H1 (cell line): ENCODE data around the gene HS3ST5. TPM values are rescaled to one million over a fixed set of nuclear protein-coding genes. Genes with fewer than 3 reads are reported as not detected.

Experiments used
- CTCF ChIA-PET: fragments of 300-600 bp; sonication (Branson Sonifier 250); formaldehyde crosslinking; loops from one replicate; lab custom pipeline; 2021; ENCODE audit not compliant: partially characterized antibody; lab: Charles Lee
- POLR2A ChIA-PET: fragments of 300-600 bp; sonication (Branson Sonifier 250); formaldehyde crosslinking; loops from one replicate; lab custom pipeline; 2021; ENCODE audit warnings: inconsistent platforms; ENCODE audit not compliant: partially characterized antibody; lab: Charles Lee
- DNase-seq, 2 experiments: peaks; one replicate each; pipeline versions ENCODE4 v3.0.0 to v3.0.0-alpha.2; 2010 to 2022; ENCODE audit warnings: low spot score in 2 of 2, low read depth in 1 of 2, mixed read lengths in 1 of 2
- FAIRE-seq: peaks from 2 replicates; lab custom pipeline; 2011; peaks lifted over from hg19 to GRCh38; lab: Jason Lieb, UNC
- H2AFZ ChIP-seq: 2 replicates; pipeline ENCODE4 v1.8.1; 2012; ENCODE audit warnings: low read length, inconsistent platforms
- H2AK5ac ChIP-seq: 2 replicates; pipeline ENCODE4 v1.6.1; 2013; ENCODE audit warnings: low read depth, low read length
- H2BK120ac ChIP-seq: replicated peaks from 2 replicates; pipeline ENCODE3; 2013; ENCODE audit warnings: low read depth, low read length, inconsistent platforms
- H2BK12ac ChIP-seq: 2 replicates; pipeline ENCODE4 v1.6.1; 2013; ENCODE audit warnings: low read depth, low read length
- H2BK15ac ChIP-seq: 2 replicates; pipeline ENCODE4 v1.6.1; 2013; ENCODE audit warnings: low read length
- H2BK20ac ChIP-seq: 2 replicates; pipeline ENCODE4 v1.6.1; 2013; ENCODE audit warnings: low read length
- H2BK5ac ChIP-seq: 2 replicates; pipeline ENCODE4 v1.6.1; 2013; ENCODE audit warnings: low read depth, low read length
- H3K14ac ChIP-seq: 2 replicates; pipeline ENCODE4 v1.6.1; 2013; ENCODE audit warnings: inconsistent platforms; ENCODE audit not compliant: insufficient read length
- H3K18ac ChIP-seq: 2 replicates; pipeline ENCODE4 v1.6.1; 2013; ENCODE audit warnings: low read length; ENCODE audit errors: extremely low read depth
- H3K23ac ChIP-seq: 2 replicates; pipeline ENCODE4 v1.6.1; 2013; ENCODE audit warnings: inconsistent platforms; ENCODE audit not compliant: insufficient read length
- H3K23me2 ChIP-seq: 2 replicates; pipeline ENCODE4 v1.6.1; 2013; ENCODE audit warnings: low read depth, low read length
- H3K27ac ChIP-seq: 2 replicates; pipeline ENCODE4 v1.6.1; 2011; ENCODE audit warnings: low read depth, low read length, inconsistent platforms
- H3K27me3 ChIP-seq, 4 experiments: replicated peaks in 1 of 4; 1 replicate in 1 of 4; 2 replicates in 3 of 4; pipeline versions ENCODE4 v1.6.1 to v1.8.1; 2011 to 2013; ENCODE audit warnings: low read length in 3 of 4, mild to moderate bottlenecking in 3 of 4, inconsistent platforms in 2 of 4, mixed read lengths in 2 of 4, moderate library complexity in 1 of 4; ENCODE audit not compliant: control insufficient read depth in 3 of 4, insufficient read depth in 3 of 4; ENCODE audit errors: extremely low read depth in 1 of 4
- H3K36me3 ChIP-seq, 4 experiments: 2 replicates each; pipeline versions ENCODE4 v1.6.1 to v1.8.1; 2011 to 2013; ENCODE audit warnings: mild to moderate bottlenecking in 4 of 4, low read length in 3 of 4, moderate library complexity in 2 of 4, control low read depth in 1 of 4, inconsistent platforms in 1 of 4; ENCODE audit not compliant: insufficient read depth in 4 of 4, control insufficient read depth in 2 of 4
- H3K4ac ChIP-seq: replicated peaks from 2 replicates; pipeline ENCODE3; 2013; ENCODE audit warnings: low read length, low read depth, mixed read lengths, inconsistent platforms; ENCODE audit not compliant: insufficient read length
- H3K4me1 ChIP-seq, 4 experiments: replicated peaks in 1 of 4; 1 replicate in 1 of 4; 2 replicates in 3 of 4; pipeline versions ENCODE4 v1.6.1 to v1.8.1; 2011 to 2013; ENCODE audit warnings: low read length in 3 of 4, inconsistent platforms in 2 of 4, mixed read lengths in 1 of 4; ENCODE audit not compliant: insufficient read depth in 4 of 4, control insufficient read depth in 3 of 4
- H3K4me2 ChIP-seq, 2 experiments: 2 replicates each; pipeline versions ENCODE4 v1.6.1 to v1.8.1; 2011 to 2013; ENCODE audit warnings: low read depth in 2 of 2, low read length in 2 of 2, control low read depth in 1 of 2, inconsistent platforms in 1 of 2, mild to moderate bottlenecking in 1 of 2; ENCODE audit not compliant: insufficient read depth in 1 of 2
- H3K4me3 ChIP-seq, 4 experiments: fragments of 200-600, 300-600 bp in 1 of 4; sonication (generic), shearing (Covaris generic), sonication (Bioruptor Twin) in 1 of 4; 2 replicates each; pipeline versions ENCODE4 v1.5.1 to v1.8.1; 2011 to 2016; ENCODE audit warnings: low read length in 4 of 4, low read depth in 3 of 4, control low read depth in 2 of 4, inconsistent platforms in 2 of 4, mild to moderate bottlenecking in 2 of 4, mixed read lengths in 1 of 4, moderate library complexity in 1 of 4; ENCODE audit not compliant: insufficient read depth in 2 of 4; ENCODE audit errors: extremely low read depth in 1 of 4
- H3K56ac ChIP-seq: replicated peaks from 2 replicates; pipeline ENCODE3; 2013; ENCODE audit warnings: low read depth, mild to moderate bottlenecking, mixed read lengths, low read length, inconsistent platforms; ENCODE audit not compliant: insufficient read length
- H3K79me1 ChIP-seq: 2 replicates; pipeline ENCODE4 v1.6.1; 2013; ENCODE audit warnings: low read depth, low read length, control low read depth
- H3K79me2 ChIP-seq, 2 experiments: 2 replicates each; pipeline versions ENCODE4 v1.6.1 to v1.8.1; 2012 to 2013; ENCODE audit warnings: low read length in 2 of 2, mild to moderate bottlenecking in 2 of 2, inconsistent platforms in 1 of 2; ENCODE audit not compliant: insufficient read depth in 2 of 2, control insufficient read depth in 1 of 2
- H3K9ac ChIP-seq, 4 experiments: replicated peaks in 1 of 4; 1 replicate in 1 of 4; 2 replicates in 3 of 4; pipeline versions ENCODE4 v1.6.1 to v1.8.1; 2011 to 2013; ENCODE audit warnings: low read depth in 3 of 4, low read length in 3 of 4, control low read depth in 2 of 4, mild to moderate bottlenecking in 2 of 4, moderate library complexity in 2 of 4, inconsistent platforms in 1 of 4; ENCODE audit errors: extremely low read depth in 1 of 4
- H3K9me3 ChIP-seq, 2 experiments: 2 replicates each; pipeline versions ENCODE4 v1.6.1 to v1.8.1; 2012 to 2013; ENCODE audit warnings: mild to moderate bottlenecking in 2 of 2, moderate library complexity in 2 of 2, control low read depth in 1 of 2, inconsistent platforms in 1 of 2, low read depth in 1 of 2, low read length in 1 of 2, mixed read lengths in 1 of 2; ENCODE audit not compliant: insufficient read depth in 2 of 2
- H4K20me1 ChIP-seq, 2 experiments: replicated peaks in 1 of 2; 2 replicates each; pipeline versions ENCODE3 to v1.8.1; 2011 to 2013; ENCODE audit warnings: inconsistent platforms in 2 of 2, low read length in 2 of 2, mild to moderate bottlenecking in 1 of 2; ENCODE audit not compliant: insufficient read depth in 2 of 2, control insufficient read depth in 1 of 2
- H4K5ac ChIP-seq: 2 replicates; pipeline ENCODE4 v1.6.1; 2013; ENCODE audit warnings: low read length, low read depth, mixed read lengths, inconsistent platforms; ENCODE audit not compliant: insufficient read length
- H4K8ac ChIP-seq: 2 replicates; pipeline ENCODE4 v1.8.0; 2013; ENCODE audit warnings: mild to moderate bottlenecking, moderate library complexity, low read length, inconsistent platforms; ENCODE audit not compliant: insufficient read depth; ENCODE audit errors: extremely low read depth
- H4K91ac ChIP-seq: replicated peaks from 2 replicates; pipeline ENCODE3; 2013; ENCODE audit warnings: low read length, mixed read lengths, inconsistent platforms; ENCODE audit not compliant: insufficient read length
- CBX8 ChIP-seq: fragments of 300-800, 300-1000 bp; sonication (generic); IDR thresholded peaks from 2 replicates; pipeline ENCODE4 v1.7.1; 2016; ENCODE audit warnings: low read depth, low read length, borderline replicate concordance
- GTF2F1 ChIP-seq: IDR thresholded peaks from 2 replicates; pipeline ENCODE4 v1.6.1; 2012; ENCODE audit warnings: low read depth, low read length, improper control_type of control experiment, borderline replicate concordance
- KDM4A ChIP-seq: IDR thresholded peaks from one replicate; pipeline ENCODE4 v1.7.1; 2012; ENCODE audit warnings: low read depth, mild to moderate bottlenecking, moderate library complexity, low read length, inconsistent platforms; ENCODE audit not compliant: severe bottlenecking
- POLR2A ChIP-seq, 2 experiments: IDR thresholded peaks; 1 replicate in 1 of 2; 2 replicates in 1 of 2; pipeline ENCODE4 v1.6.1; 2011; ENCODE audit warnings: low read depth in 2 of 2, low read length in 2 of 2, mild to moderate bottlenecking in 2 of 2; ENCODE audit errors: control extremely low read depth in 1 of 2
- RNF2 ChIP-seq: fragments of 200-900, 300-1000 bp; sonication (generic); IDR thresholded peaks from 2 replicates; pipeline ENCODE4 v1.7.1; 2016; ENCODE audit warnings: borderline replicate concordance, low read depth, mild to moderate bottlenecking, antibody characterized with exemption, low read length; ENCODE audit not compliant: poor library complexity, severe bottlenecking; ENCODE audit errors: missing control alignments
- RXRA ChIP-seq: IDR thresholded peaks from 2 replicates; pipeline ENCODE4 v1.6.1; 2011; ENCODE audit warnings: low read depth, mild to moderate bottlenecking, low read length, moderate library complexity; ENCODE audit not compliant: insufficient read depth
- YY1 ChIP-seq: IDR thresholded peaks from 2 replicates; pipeline ENCODE4 v1.6.1; 2011; ENCODE audit warnings: low read depth, mild to moderate bottlenecking, low read length
- WGBS, 2 experiments: shearing (Covaris generic) in 1 of 2; methylation state at CpG; one replicate each; pipeline versions ENCODE4 v1.1.6 to v1.1.7; 2013 to 2015; ENCODE audit warnings: low lambda C conversion rate in 2 of 2, mixed read lengths in 2 of 2, inconsistent platforms in 1 of 2, low coverage in 1 of 2, missing lambda C conversion rate in 1 of 2; ENCODE audit not compliant: insufficient replicate concordance in 2 of 2, insufficient coverage in 1 of 2, insufficient read length in 1 of 2; ENCODE audit errors: extremely low coverage in 1 of 2, missing lambda C conversion rate in 1 of 2; 5-methylcytosine and 5-hydroxymethylcytosine counted together
- polyA plus RNA-seq, 7 experiments: library from polyadenylated mRNA; depleted of rRNA in 3 of 7; stranded (reverse) in 5 of 7; unstranded in 2 of 7; fragments of >200 nt in 5 of 7; fragments of 200-250 nt in 2 of 7; gene quantifications; 1 replicate in 5 of 7; 2 replicates in 1 of 7; 4 replicates in 1 of 7; pipeline versions ENCODE4 v1.2.1 to v1.2.3, GENCODE V29; 2011 to 2013; ENCODE audit warnings: missing spikeins in 2 of 7, mixed read lengths in 2 of 7
- total RNA-seq: library from RNA; stranded (reverse); fragmentation: NEBNext Ultra II Directional; extraction: Animal tissue kit (Norgen Biotek cat#: 25700); gene quantifications from 2 replicates; pipeline ENCODE4 v1.2.1, GENCODE V29; 2021

Gene HS3ST5
- total and polyA plus RNA-seq, 2 of the 8 experiments (the other 6 are each of a cell fraction or from before 2014, with no cell fraction given): 1.2 to 9.9 TPM

DNA sequence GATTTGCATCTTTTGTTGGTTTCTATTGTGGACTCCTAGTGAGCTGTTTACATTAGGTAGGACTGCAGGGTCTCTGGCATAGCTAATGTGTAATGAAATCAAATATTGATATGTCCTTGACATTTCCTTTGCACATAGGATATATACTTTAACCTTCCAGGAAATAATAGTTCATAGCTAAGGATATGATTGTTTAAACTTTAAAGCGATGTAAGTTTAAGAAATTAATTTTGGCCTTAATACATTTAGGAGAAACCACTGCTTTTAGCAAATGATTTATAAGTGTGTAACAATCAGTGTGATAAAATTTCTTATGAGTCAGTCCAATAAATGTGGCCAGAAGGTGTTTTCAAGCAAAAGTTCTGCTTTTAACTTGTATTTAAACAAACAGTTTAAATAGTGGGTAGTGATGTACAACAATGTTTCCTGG is 171.8 kb downstream of the HS3ST5 start:
- Histone ChIP-seq H3K23ac (no peak overlapping the region), H4K8ac (no peak overlapping the region), H3K4ac (no peak overlapping the region), H3K18ac (no peak overlapping the region), H4K91ac (no peak overlapping the region), H3K56ac (no peak overlapping the region), H2BK12ac (no peak overlapping the region), H2AK5ac (no peak overlapping the region), H4K20me1 (no peaks in the 10 kb centered on the region), H2BK20ac (no peak overlapping the region), H4K5ac (no peak overlapping the region), H2BK5ac (no peak overlapping the region), H2AFZ (no peak overlapping the region), H3K4me2 (no peak overlapping the region), H3K27me3 (no peaks in the 10 kb centered on the region), H3K14ac (no peak overlapping the region), H3K23me2 (no peaks in the 10 kb centered on the region), H3K79me2 (no peaks in the 10 kb centered on the region), H3K9me3 (no peaks in the 10 kb centered on the region), H3K9ac (no peak overlapping the region), H3K4me1 (peaks cover 0 to 7% (median 1%) of the 10 kb centered on the region in 4 experiments; a peak in 3 of 7 replicates), H3K79me1 (no peaks in the 10 kb centered on the region), H2BK15ac (no peak overlapping the region), H3K36me3 (peaks cover 0 to 14% (median 2%) of the 10 kb centered on the region in 4 experiments; a peak in 4 of 8 replicates), H3K27ac (no peak overlapping the region), H3K4me3 (no peak overlapping the region), H2BK120ac (no peak overlapping the region)
- CTCF ChIA-PET: interaction anchor here (0.9 to 1.8 kb wide), 3 partner anchors 11 to 62 kb away, joined by 3 to 7 read pairs (median 3); no protein-coding TSS in a partner anchor
- WGBS, 2 experiments: 81% methylated on average over 1 of the region's 1 CpG; no CpG with 5 or more reads in 1 of the 2 experiments
- no peak for DNase-seq
- POLR2A ChIA-PET: no interaction called here
- FAIRE-seq: no peak
- TF ChIP-seq CBX8 (no peak), RNF2 (no peak), POLR2A (IDR thresholded peaks at IDR 0.05; ENCODE audit: control extremely low read depth in 1 of 2, low read depth in 2 of 2, low read length in 2 of 2) (no peak), KDM4A (no peak), GTF2F1 (no peak), YY1 (no peak), RXRA (no peak)
